NB4 (cell line): ENCODE measurements around the gene CA5A.

Source experiments
- CTCF ChIP-seq: IDR thresholded peaks from one replicate; pipeline ENCODE4 v1.5.1; 2012; ENCODE audit warnings: low read depth, low read length
- POLR2A ChIP-seq: IDR thresholded peaks from 2 replicates; pipeline ENCODE4 v1.6.1; 2011; ENCODE audit warnings: mild to moderate bottlenecking; ENCODE audit not compliant: insufficient read length; ENCODE audit errors: extremely low read depth
- TF ChIP-seq, protein P1 (sequence below): IDR thresholded peaks from 2 replicates; pipeline ENCODE4 v1.6.1; 2011; ENCODE audit warnings: low read depth, low read length

- no peak for TF ChIP-seq CTCF
- no peak for TF ChIP-seq POLR2A
- TF ChIP-seq, protein P1, sequence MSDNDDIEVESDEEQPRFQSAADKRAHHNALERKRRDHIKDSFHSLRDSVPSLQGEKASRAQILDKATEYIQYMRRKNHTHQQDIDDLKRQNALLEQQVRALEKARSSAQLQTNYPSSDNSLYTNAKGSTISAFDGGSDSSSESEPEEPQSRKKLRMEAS, result no peak
These were observed 37.4 kb upstream of the CA5A start for GRCh38 chr16:87973717-87974116.
